ENCODE data around the gene MYLK4. TPM values are rescaled to one million over a fixed set of nuclear protein-coding genes. Genes with fewer than 3 reads are reported as not detected.

The MYLK4 gene
- polyA plus RNA-seq, 1 donor from 2014 or later = 1.3 TPM

GRCh38 chr6:2768696-2769095 is 18.0 kb upstream of the MYLK4 start:
- H3K79me2 ChIP-seq (replicated peaks; ENCODE audit: insufficient read depth, low read length) = peaks cover 74% of the 10 kb centered on the region
- H3K4me2 ChIP-seq (ENCODE audit: low read length) = peak overlapping the region; percentile 99
- H3K9me3 ChIP-seq (ENCODE audit: low read length) = no peaks in the 10 kb centered on the region
- H4K20me1 ChIP-seq (ENCODE audit: insufficient read depth) = peaks cover 4% of the 10 kb centered on the region
- peaks cover 10% of the 10 kb centered on the region for H3F3A ChIP-seq (ENCODE audit: insufficient read depth, low read length, poor library complexity, severe bottlenecking)
- H3K9me2 ChIP-seq (ENCODE audit: insufficient read depth, low read length) = no peaks in the 10 kb centered on the region
- no peak overlapping the region for H2AFZ ChIP-seq (ENCODE audit: low read depth, low read length)
- H3K9ac ChIP-seq (ENCODE audit: low read length) = no peak overlapping the region
- no peaks in the 10 kb centered on the region for H3K27me3 ChIP-seq (ENCODE audit: insufficient read depth, low read depth, low read length)
- H3K27ac ChIP-seq (ENCODE audit: low read length) = no peak overlapping the region
- no peaks in the 10 kb centered on the region for H3K36me3 ChIP-seq (ENCODE audit: insufficient read depth, low read length)
- peak overlapping the region; percentile 79 for H3K4me3 ChIP-seq (ENCODE audit: low read length)
- TF ChIP-seq POLR2AphosphoS5 (IDR thresholded peaks at IDR 0.05) (no peak), EZH2 (IDR thresholded peaks at IDR 0.05; ENCODE audit: borderline replicate concordance, insufficient read depth, low read length, poor library complexity, severe bottlenecking) (no peak), SMC3 (conservative IDR thresholded peaks at IDR 0.05; ENCODE audit: poor library complexity) (no peak), MXI1 (conservative IDR thresholded peaks at IDR 0.05; ENCODE audit: poor library complexity, severe bottlenecking) (no peak), RAD21 (conservative IDR thresholded peaks at IDR 0.05) (no peak), CTCF (IDR thresholded peaks at IDR 0.05; ENCODE audit: poor library complexity, severe bottlenecking) (no peak), TAF1 (IDR thresholded peaks at IDR 0.05; ENCODE audit: low read depth) (no peak)
- TF ChIP-seq, protein P1, sequence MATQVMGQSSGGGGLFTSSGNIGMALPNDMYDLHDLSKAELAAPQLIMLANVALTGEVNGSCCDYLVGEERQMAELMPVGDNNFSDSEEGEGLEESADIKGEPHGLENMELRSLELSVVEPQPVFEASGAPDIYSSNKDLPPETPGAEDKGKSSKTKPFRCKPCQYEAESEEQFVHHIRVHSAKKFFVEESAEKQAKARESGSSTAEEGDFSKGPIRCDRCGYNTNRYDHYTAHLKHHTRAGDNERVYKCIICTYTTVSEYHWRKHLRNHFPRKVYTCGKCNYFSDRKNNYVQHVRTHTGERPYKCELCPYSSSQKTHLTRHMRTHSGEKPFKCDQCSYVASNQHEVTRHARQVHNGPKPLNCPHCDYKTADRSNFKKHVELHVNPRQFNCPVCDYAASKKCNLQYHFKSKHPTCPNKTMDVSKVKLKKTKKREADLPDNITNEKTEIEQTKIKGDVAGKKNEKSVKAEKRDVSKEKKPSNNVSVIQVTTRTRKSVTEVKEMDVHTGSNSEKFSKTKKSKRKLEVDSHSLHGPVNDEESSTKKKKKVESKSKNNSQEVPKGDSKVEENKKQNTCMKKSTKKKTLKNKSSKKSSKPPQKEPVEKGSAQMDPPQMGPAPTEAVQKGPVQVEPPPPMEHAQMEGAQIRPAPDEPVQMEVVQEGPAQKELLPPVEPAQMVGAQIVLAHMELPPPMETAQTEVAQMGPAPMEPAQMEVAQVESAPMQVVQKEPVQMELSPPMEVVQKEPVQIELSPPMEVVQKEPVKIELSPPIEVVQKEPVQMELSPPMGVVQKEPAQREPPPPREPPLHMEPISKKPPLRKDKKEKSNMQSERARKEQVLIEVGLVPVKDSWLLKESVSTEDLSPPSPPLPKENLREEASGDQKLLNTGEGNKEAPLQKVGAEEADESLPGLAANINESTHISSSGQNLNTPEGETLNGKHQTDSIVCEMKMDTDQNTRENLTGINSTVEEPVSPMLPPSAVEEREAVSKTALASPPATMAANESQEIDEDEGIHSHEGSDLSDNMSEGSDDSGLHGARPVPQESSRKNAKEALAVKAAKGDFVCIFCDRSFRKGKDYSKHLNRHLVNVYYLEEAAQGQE (IDR thresholded peaks at IDR 0.05; ENCODE audit: borderline replicate concordance) = no peak

GRCh38 chr6:2767657-2768524 is 17.2 kb upstream of the MYLK4 start:
- no peak overlapping the region for H2AFZ ChIP-seq (ENCODE audit: low read depth, low read length)

More at GRCh38 chr6:2767657-2768524, 17.2 kb upstream of the MYLK4 start:
- no peak overlapping the region for H3K27ac ChIP-seq (ENCODE audit: low read length)
- peak overlapping the region; percentile 79 for H3K4me3 ChIP-seq (ENCODE audit: low read length)
- H3K9me3 ChIP-seq (ENCODE audit: low read length) = no peaks in the 10 kb centered on the region
- TF ChIP-seq POLR2AphosphoS5 (IDR thresholded peaks at IDR 0.05) = no peak
- peak overlapping the region; percentile 84 for H3K9ac ChIP-seq (ENCODE audit: low read length)
- H3K9me2 ChIP-seq (ENCODE audit: insufficient read depth, low read length) = no peaks in the 10 kb centered on the region
- peaks cover 4% of the 10 kb centered on the region for H4K20me1 ChIP-seq (ENCODE audit: insufficient read depth)
- no peaks in the 10 kb centered on the region for H3K36me3 ChIP-seq (ENCODE audit: insufficient read depth, low read length)
- H3K4me2 ChIP-seq (ENCODE audit: low read length) = peak overlapping the region; percentile 99
- peaks cover 66% of the 10 kb centered on the region for H3K79me2 ChIP-seq (replicated peaks; ENCODE audit: insufficient read depth, low read length)
- H3F3A ChIP-seq (ENCODE audit: insufficient read depth, low read length, poor library complexity, severe bottlenecking) = peaks cover 10% of the 10 kb centered on the region
- H3K27me3 ChIP-seq (ENCODE audit: insufficient read depth, low read depth, low read length) = no peaks in the 10 kb centered on the region
